ENCODE results near the gene SORCS3.

Gene SORCS3

DNA sequence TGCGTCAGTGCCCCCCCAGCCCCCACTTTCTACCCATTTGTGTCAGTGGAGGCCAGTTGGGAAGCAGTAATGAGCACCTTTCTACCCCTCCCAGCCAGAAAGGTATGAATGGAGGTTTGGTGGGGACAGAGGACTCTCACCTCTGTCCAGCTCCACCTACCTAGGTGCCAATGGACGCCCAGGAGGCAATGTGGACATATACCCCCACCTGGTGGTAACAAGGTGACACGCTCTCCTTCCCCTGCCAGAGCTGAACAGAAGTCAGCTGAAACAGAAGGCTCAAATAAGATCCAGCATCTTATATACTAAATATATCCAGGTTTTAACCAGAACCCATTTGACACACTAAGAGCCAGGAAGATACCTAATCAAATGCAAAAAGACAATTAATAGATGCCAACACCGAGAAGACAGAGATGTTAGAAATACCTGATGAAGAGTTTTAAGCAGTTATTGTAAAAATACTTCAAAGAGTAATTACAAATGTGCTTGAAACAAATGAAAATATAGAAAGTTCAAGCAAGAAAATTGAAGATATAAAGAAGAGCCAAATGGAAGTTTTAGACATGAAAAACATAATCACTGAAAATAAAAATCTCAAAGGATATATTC is 18.4 kb upstream of the SORCS3 start:
- no CpG with 5 or more reads among the region's 4 CpGs for WGBS (ENCODE audit: insufficient coverage, insufficient read length)
- no peak overlapping the region for H3K4me3 ChIP-seq (ENCODE audit: low read length)
- H3K9me3 ChIP-seq (ENCODE audit: control insufficient read depth, insufficient read depth, low read length): no peaks in the 10 kb centered on the region
- no peak overlapping the region for H3K27ac ChIP-seq (ENCODE audit: low read length)
- DNase-seq (ENCODE audit: low read depth, low spot score): no peak
- no peaks in the 10 kb centered on the region for H3K36me3 ChIP-seq (ENCODE audit: control insufficient read depth, insufficient read depth, low read length)
- no peaks in the 10 kb centered on the region for H3K4me1 ChIP-seq (ENCODE audit: control insufficient read depth, insufficient read depth, low read length)
- no peaks in the 10 kb centered on the region for H3K27me3 ChIP-seq (ENCODE audit: control insufficient read depth, insufficient read depth, low read length)

DNA sequence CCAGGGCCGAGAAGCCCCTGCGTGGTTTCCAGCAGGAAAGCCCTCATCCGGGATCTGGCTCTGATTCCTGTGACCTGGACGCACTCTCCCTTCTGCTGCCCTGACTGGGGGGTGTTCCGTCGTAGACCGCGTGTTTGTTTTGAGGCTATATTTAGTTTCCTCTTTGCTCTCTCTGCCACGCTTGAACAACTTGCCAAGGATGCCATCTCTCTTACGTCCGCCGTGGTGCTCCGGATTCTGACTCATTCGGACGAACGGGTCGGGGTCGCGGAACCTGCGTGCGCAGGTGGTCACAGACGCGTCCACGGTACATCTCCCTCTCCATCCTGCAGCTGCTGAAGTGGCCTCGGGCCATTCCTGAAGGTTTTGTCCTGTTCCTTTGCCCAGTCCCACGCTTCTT is 10.4 kb upstream of the SORCS3 start:
- Histone ChIP-seq H3K4me1 (ENCODE audit: control insufficient read depth, insufficient read depth, low read length) (no peaks in the 10 kb centered on the region), H3K27me3 (ENCODE audit: control insufficient read depth, insufficient read depth, low read length) (no peaks in the 10 kb centered on the region; the same call in 1 of the 2 replicates), H3K4me3 (ENCODE audit: low read length) (no peak overlapping the region), H3K9me3 (ENCODE audit: control insufficient read depth, insufficient read depth, low read length) (no peaks in the 10 kb centered on the region), H3K36me3 (ENCODE audit: control insufficient read depth, insufficient read depth, low read length) (no peaks in the 10 kb centered on the region), H3K27ac (ENCODE audit: low read length) (no peak overlapping the region)
- DNase-seq (ENCODE audit: low read depth, low spot score): no peak
- WGBS (ENCODE audit: insufficient coverage, insufficient read length): no CpG with 5 or more reads among the region's 26 CpGs

DNA sequence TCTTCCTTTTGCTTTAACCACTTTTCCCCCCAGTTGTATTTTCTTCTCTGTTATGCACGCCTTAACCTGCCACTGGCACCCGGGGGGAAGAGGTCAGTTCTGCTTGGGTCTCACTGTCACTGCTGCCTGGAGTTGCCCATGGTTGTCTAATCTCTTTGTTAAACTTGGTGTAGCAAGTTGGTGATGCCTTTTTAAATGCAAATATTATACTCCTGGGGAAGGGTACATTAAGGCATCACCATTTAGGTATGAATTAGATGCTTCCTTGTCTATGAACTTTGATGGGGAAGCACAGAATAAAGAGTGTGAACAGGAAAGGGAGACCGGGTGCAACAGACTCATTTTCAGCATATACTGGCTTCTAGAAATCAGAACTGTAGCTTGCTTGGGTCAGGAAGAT is 9.1 kb upstream of the SORCS3 start:
- no CpG with 5 or more reads among the region's 3 CpGs for WGBS (ENCODE audit: insufficient coverage, insufficient read length)
- H3K27ac ChIP-seq (ENCODE audit: low read length): no peak overlapping the region
- no peak for DNase-seq (ENCODE audit: low read depth, low spot score)
- no peaks in the 10 kb centered on the region for H3K9me3 ChIP-seq (ENCODE audit: control insufficient read depth, insufficient read depth, low read length)
- H3K36me3 ChIP-seq (ENCODE audit: control insufficient read depth, insufficient read depth, low read length): no peaks in the 10 kb centered on the region
- H3K4me3 ChIP-seq (ENCODE audit: low read length): no peak overlapping the region
- no peaks in the 10 kb centered on the region; the same call in 1 of the 2 replicates for H3K27me3 ChIP-seq (ENCODE audit: control insufficient read depth, insufficient read depth, low read length)
- H3K4me1 ChIP-seq (ENCODE audit: control insufficient read depth, insufficient read depth, low read length): no peaks in the 10 kb centered on the region

DNA sequence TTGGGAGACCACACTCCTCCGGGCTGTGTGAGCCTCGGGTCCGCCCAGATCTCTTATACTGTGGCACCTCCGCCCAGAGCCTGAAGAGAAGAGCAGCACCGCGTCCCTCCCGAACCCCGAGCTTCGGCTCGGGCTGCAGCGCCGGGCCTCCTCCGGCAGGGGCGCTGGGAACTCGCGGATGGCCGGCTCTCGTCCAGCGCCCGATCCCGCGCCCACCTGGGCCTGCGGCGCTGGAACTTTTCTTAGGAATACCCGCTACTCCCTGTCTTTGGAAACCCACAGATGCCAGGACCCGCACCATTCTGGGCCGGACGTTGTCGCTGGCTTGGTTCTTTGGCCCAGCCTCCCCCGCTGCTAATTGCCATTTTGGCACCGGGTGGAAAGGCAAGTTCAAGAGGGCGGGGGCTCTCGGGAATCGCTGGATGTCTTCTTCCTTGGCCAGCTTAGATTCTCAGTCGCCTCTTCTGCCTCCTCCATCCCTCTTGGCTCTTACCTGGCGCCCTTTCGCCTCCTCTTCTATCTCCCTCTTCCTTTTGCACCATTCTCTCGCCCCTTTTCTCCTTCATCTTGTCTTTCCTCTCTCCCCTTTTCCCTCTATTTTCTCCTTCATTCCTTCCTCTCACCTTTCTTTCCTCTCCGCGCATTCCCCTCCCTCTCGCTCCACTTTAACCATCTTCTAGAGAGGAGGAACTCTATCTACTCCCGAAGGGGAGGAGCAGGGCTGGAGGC is 2.1 kb upstream of the SORCS3 start:
- Histone ChIP-seq H3K27me3 (ENCODE audit: control insufficient read depth, insufficient read depth, low read length) (peaks cover 39% of the 10 kb centered on the region; the same call in 1 of the 2 replicates), H3K4me3 (ENCODE audit: low read length) (peak overlapping the region; percentile 42; the same call in 1 of the 2 replicates), H3K9me3 (ENCODE audit: control insufficient read depth, insufficient read depth, low read length) (no peaks in the 10 kb centered on the region), H3K4me1 (ENCODE audit: control insufficient read depth, insufficient read depth, low read length) (no peaks in the 10 kb centered on the region), H3K36me3 (ENCODE audit: control insufficient read depth, insufficient read depth, low read length) (no peaks in the 10 kb centered on the region), H3K27ac (ENCODE audit: low read length) (no peak overlapping the region)
- no peak for DNase-seq (ENCODE audit: low read depth, low spot score)
- WGBS (ENCODE audit: insufficient coverage, insufficient read length): no CpG with 5 or more reads among the region's 42 CpGs

DNA sequence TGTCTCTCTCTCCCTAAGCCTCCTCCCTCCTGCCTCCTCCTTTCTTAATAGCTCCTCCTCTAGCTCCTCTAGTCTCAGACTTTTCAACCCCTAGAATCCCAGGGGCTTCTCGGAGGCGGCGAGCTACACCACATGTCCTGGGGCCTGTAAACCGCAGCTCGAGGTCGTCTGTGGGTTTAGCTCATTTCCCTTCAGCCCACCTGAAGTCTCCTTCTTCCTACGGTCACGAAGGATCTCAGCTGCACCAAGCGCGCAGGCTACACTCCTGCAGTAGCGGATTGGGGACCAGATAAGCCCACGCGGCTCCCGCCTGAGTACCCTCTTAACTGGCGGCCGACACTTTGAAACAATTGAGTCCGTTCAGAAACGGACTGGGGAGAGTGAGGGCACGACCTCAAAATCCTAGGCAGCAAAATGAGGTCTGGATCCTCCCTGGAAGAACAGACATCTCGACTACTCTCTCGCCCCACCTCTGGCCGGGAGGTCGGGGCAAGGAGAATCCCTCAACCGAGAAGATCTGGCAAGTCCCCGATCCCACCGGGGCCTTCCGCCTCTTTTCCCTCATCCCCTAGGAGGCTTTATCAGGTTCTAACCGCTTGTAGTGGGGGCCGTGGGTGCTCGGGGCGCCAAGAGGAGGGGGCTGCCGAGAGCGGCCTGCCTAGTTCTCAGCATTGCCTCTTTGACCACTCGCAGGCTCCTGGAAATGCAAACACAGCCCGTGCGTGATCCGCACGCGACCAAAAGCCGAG is 1.3 kb upstream of the SORCS3 start:
- Histone ChIP-seq H3K4me1 (ENCODE audit: control insufficient read depth, insufficient read depth, low read length) (no peaks in the 10 kb centered on the region), H3K36me3 (ENCODE audit: control insufficient read depth, insufficient read depth, low read length) (no peaks in the 10 kb centered on the region), H3K27ac (ENCODE audit: low read length) (no peak overlapping the region), H3K4me3 (ENCODE audit: low read length) (peak overlapping the region; percentile 42; the same call in 1 of the 2 replicates), H3K9me3 (ENCODE audit: control insufficient read depth, insufficient read depth, low read length) (no peaks in the 10 kb centered on the region), H3K27me3 (ENCODE audit: control insufficient read depth, insufficient read depth, low read length) (peaks cover 39% of the 10 kb centered on the region; the same call in 1 of the 2 replicates)
- DNase-seq (ENCODE audit: low read depth, low spot score): no peak
- no CpG with 5 or more reads among the region's 40 CpGs for WGBS (ENCODE audit: insufficient coverage, insufficient read length)

DNA sequence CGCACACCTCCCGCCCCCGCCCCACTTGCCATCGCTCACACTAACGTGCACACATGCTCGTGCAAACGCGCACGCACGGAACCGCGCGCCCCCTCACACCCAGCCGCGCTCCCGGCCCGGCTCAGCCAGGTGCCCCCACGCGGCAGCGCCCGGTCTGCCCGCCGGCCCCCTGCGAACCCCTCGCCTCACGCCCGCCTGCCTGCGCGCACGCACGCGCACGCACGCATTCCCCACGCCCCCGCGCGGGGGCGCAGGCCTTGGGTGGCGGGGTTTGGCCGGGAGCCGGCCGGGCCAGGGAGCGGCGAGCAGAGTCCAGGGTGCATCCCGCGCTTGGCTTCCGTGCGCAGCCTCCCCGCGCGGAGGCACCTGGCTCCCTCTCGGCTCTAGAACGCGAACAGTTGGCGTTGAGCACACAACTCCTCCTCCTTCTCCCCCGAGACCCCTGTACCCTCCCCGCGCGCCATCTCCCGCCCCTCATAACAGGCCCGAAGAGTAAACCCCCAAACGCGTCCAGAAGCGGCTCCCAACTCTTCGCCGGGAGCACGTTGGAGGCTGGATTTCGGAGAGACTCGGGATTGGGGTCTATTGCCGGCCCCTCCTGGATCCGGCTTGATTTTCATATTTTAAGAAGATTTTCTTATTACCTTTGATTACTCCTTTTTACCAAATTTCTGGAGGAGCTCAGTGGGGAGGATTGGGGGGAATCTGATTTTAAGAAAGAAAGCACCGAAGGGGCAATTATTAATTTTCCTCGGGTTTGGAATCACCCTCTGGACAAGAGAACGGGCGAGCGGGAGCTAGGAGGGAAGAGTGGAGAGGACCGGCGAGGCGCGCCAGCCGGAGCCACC is 527 bp upstream of the SORCS3 start:
- Histone ChIP-seq H3K4me3 (ENCODE audit: low read length) (peak overlapping the region; percentile 44; the same call in 1 of the 2 replicates), H3K27ac (ENCODE audit: low read length) (no peak overlapping the region), H3K9me3 (ENCODE audit: control insufficient read depth, insufficient read depth, low read length) (no peaks in the 10 kb centered on the region), H3K4me1 (ENCODE audit: control insufficient read depth, insufficient read depth, low read length) (no peaks in the 10 kb centered on the region), H3K36me3 (ENCODE audit: control insufficient read depth, insufficient read depth, low read length) (no peaks in the 10 kb centered on the region), H3K27me3 (ENCODE audit: control insufficient read depth, insufficient read depth, low read length) (peaks cover 39% of the 10 kb centered on the region; the same call in 1 of the 2 replicates)
- no CpG with 5 or more reads among the region's 82 CpGs for WGBS (ENCODE audit: insufficient coverage, insufficient read length)
- DNase-seq (ENCODE audit: low read depth, low spot score): no peak

DNA sequence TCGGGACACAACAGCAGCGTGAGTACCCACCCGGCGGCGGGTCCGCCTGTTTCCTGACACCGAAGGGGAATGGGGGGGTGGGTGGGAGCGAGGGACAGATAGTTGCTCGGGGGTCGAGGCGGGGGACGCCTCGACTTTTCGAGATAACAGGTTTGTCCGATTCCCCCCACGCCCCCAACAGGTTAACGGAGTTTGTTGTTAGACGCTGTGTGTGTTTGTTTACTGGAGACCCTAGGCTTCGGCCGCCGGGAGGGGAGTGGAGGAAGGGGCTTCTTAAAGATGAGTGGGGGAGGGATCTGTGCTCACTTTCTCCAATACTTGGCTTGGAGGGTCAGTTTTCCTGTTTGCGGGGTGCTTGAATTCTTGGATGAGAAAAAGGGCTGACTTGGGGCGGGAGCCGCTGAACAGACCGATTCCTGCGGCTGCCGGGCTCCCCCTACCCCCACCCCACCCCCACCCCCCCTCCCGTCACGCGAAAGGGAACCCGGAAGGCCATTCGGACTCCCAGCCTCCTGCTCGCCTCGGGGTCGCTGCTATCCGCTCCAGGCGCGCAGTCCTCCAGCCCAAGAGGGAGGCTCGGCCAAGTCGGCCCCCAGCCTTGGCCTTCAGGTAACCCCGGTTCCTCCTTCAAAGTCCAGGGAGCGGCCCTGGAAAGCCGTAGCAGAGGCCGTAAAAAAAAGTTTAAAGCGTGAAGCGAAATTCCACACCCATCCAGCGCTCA is 1.0 kb downstream of the SORCS3 start:
- Histone ChIP-seq H3K36me3 (ENCODE audit: control insufficient read depth, insufficient read depth, low read length) (no peaks in the 10 kb centered on the region), H3K9me3 (ENCODE audit: control insufficient read depth, insufficient read depth, low read length) (no peaks in the 10 kb centered on the region), H3K27me3 (ENCODE audit: control insufficient read depth, insufficient read depth, low read length) (peaks cover 39% of the 10 kb centered on the region; the same call in 1 of the 2 replicates), H3K4me3 (ENCODE audit: low read length) (peak overlapping the region; percentile 44; the same call in 1 of the 2 replicates), H3K27ac (ENCODE audit: low read length) (no peak overlapping the region), H3K4me1 (ENCODE audit: control insufficient read depth, insufficient read depth, low read length) (no peaks in the 10 kb centered on the region)
- no CpG with 5 or more reads among the region's 47 CpGs for WGBS (ENCODE audit: insufficient coverage, insufficient read length)
- no peak for DNase-seq (ENCODE audit: low read depth, low spot score)

DNA sequence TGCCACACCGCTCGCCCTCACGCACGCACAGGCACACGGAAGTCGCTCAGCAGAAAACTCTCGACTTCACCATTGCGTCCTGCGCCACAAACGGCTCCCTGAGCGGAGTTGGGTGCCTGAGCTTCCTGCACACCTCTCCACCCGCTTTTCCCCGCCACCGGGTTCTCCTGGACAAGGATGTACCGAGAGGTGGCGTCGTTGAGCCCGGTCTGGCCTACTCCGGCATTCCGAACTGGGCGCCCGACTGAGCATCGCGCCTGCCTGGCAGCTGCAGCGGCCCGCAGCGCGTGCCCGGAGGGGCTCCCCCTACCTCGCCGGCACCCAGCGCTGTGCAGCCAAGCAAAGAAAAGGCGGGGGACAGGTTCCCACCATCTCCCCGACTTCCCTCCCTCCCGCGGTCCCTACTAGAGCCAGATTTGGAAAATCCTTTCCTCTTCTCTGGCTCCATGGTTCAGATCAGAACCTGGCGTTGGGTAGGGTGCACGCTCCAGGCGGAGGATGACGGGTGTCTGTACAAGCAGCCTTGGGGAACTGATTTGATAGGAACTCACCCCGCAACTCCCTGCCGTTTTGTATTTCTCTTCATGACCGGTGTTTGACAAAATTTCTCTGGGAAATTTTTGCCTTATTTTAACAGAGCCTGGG is 1.7 kb downstream of the SORCS3 start:
- Histone ChIP-seq H3K9me3 (ENCODE audit: control insufficient read depth, insufficient read depth, low read length) (no peaks in the 10 kb centered on the region), H3K4me1 (ENCODE audit: control insufficient read depth, insufficient read depth, low read length) (no peaks in the 10 kb centered on the region), H3K27ac (ENCODE audit: low read length) (no peak overlapping the region), H3K36me3 (ENCODE audit: control insufficient read depth, insufficient read depth, low read length) (no peaks in the 10 kb centered on the region), H3K4me3 (ENCODE audit: low read length) (peak overlapping the region; percentile 36; the same call in 1 of the 2 replicates), H3K27me3 (ENCODE audit: control insufficient read depth, insufficient read depth, low read length) (peaks cover 38% of the 10 kb centered on the region; the same call in 1 of the 2 replicates)
- peak; percentile 79 for DNase-seq (ENCODE audit: low read depth, low spot score)
- WGBS (ENCODE audit: insufficient coverage, insufficient read length): no CpG with 5 or more reads among the region's 43 CpGs

DNA sequence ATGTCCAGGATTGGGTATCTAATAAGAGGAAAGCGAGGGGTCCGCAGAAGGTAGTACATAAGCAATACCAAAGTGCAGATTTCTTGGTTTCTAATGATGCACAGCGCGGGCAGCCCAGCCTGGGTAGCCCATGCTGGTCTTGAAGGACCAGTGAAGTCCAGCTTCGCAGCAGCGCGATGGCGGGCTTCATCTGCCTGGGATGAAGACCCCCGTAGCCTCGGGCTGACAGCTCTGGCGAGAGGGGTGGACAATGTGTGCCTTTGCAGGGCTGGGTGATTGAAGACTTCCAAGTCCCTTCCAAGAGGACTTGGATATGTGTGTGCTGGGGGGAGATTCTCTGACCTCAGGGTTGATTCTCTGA is 2.2 kb downstream of the SORCS3 start:
- no peak for DNase-seq (ENCODE audit: low read depth, low spot score)
- Histone ChIP-seq H3K9me3 (ENCODE audit: control insufficient read depth, insufficient read depth, low read length) (no peaks in the 10 kb centered on the region), H3K4me3 (ENCODE audit: low read length) (no peak overlapping the region), H3K27ac (ENCODE audit: low read length) (no peak overlapping the region), H3K36me3 (ENCODE audit: control insufficient read depth, insufficient read depth, low read length) (no peaks in the 10 kb centered on the region), H3K27me3 (ENCODE audit: control insufficient read depth, insufficient read depth, low read length) (peaks cover 33% of the 10 kb centered on the region; the same call in 1 of the 2 replicates), H3K4me1 (ENCODE audit: control insufficient read depth, insufficient read depth, low read length) (no peaks in the 10 kb centered on the region)
- no CpG with 5 or more reads among the region's 11 CpGs for WGBS (ENCODE audit: insufficient coverage, insufficient read length)
